Liver (tissue), 3 donors: ENCODE data around the gene ABHD12.

Experiments used
- CTCF ChIP-seq: fragments of 150-350 bp; IDR thresholded peaks from 2 replicates; pipeline ENCODE4 v1.5.1; 2017; ENCODE audit warnings: improper control_type of control experiment, low read depth, low read length; ENCODE audit not compliant: missing input control
- EGR1 ChIP-seq, 2 donors: IDR thresholded peaks; 2 replicates each; pipeline ENCODE4 v1.6.1; 2016 to 2018; ENCODE audit warnings: antibody characterized with exemption in 2 of 2, low read depth in 2 of 2
- FOXA1 ChIP-seq: IDR thresholded peaks from 2 replicates; pipeline ENCODE4 v1.6.1; 2016; ENCODE audit warnings: antibody characterized with exemption
- SP1 ChIP-seq: IDR thresholded peaks from 2 replicates; pipeline ENCODE4 v1.6.1; 2018; ENCODE audit warnings: antibody characterized with exemption, mild to moderate bottlenecking
- TAF1 ChIP-seq: conservative IDR thresholded peaks from 2 replicates; pipeline ENCODE4 v1.6.1; 2016; ENCODE audit warnings: antibody characterized with exemption, mild to moderate bottlenecking
- YY1 ChIP-seq: IDR thresholded peaks from 2 replicates; pipeline ENCODE4 v1.6.1; 2016; ENCODE audit warnings: antibody characterized with exemption, mild to moderate bottlenecking
- donor health status: healthy.
- donor health status: healthy.

DNA sequence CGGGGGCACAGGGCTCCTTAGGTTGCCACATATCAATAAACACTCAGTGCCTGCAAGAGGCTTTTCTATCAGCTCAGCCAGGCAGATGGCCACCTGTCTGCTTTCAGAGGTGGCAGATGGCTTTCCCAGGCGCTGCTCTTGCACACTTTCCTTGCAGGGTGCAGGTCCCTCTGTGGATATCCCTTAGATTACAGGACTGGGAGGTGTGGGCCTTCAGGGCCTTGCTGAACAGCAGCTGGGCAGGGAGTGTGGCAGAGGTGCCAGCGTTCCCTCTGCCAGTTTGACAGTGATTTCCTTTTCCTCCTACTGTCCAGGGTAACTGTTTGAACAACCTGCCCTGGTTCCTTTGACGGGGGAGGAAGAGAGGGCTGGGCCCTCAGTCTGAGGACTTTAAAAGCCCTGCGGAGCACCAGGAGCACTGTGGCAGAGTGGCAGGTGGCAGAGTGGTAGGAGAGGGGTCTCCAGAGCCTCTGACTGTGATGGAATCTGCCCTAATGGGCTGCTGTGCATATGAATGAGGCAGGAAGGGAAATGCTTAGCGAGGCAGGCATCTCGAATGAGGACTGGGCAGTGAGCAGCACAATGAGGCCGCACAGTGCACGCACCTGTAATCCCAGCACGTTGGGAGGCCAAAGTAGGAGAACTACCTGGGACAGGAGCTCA is 34.2 kb downstream of the ABHD12 start:
- TF ChIP-seq SP1 (no peak), CTCF (no peak), TAF1 (no peak), YY1 (no peak), EGR1 (IDR thresholded peaks at IDR 0.05; ENCODE audit: low read depth in 2 of 2) (no peak), FOXA1 (no peak)
